ENCODE measurements around the gene CWC25. TPM values are rescaled to one million over a fixed set of nuclear protein-coding genes. Genes with fewer than 3 reads are reported as not detected.

The CWC25 gene
- total RNA-seq, 1 experiment from 2014 or later, result 14.1 TPM

DNA sequence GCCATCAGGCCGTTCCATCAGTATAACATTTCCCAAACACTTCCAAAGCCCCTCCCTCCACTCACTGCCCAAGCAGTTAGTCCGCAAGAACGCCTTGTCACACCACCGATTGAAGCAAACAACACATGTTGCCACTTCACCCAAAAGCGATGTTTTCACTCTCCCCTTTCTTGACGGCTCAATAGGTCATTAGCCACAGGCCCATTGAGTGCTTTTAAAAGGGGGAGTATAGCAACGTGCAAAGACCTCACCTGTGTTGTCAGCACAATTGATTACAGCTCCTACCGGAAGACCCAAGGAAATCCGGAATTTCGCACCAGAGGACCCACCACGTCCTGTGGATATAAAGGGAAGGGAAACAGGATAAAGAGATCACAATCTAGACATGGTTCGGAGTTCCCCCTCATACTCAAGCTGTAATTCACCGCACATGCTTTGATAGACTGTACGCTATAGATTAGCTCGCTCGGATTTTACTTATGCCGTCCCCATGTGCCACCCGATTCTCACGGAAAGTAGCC lies 27.7 kb upstream of the CWC25 start:
- peak overlapping the region; percentile 89 for H3K27ac ChIP-seq (ENCODE audit: low read depth, low read length, poor library complexity, severe bottlenecking)
- no TSS peak for BruUV-seq (replicated peaks)
- intact Hi-C loops (cut with micrococcal nuclease; ENCODE audit: unreplicated experiment), result no loop called here
- H3K9me3 ChIP-seq (ENCODE audit: low read depth, low read length, poor library complexity, severe bottlenecking), result no peaks in the 10 kb centered on the region
- peak overlapping the region; percentile 64 for H3K4me3 ChIP-seq (ENCODE audit: low read depth, low read length, poor library complexity, severe bottlenecking)
- no peak for DNase-seq (ENCODE audit: low spot score)
- H3K27me3 ChIP-seq (replicated peaks; ENCODE audit: insufficient read depth, low read depth, low read length, poor library complexity), result no peaks in the 10 kb centered on the region
- no peaks in the 10 kb centered on the region for H3K4me1 ChIP-seq (ENCODE audit: insufficient read depth, low read length, poor library complexity, severe bottlenecking)
- TF ChIP-seq EZH2 (IDR thresholded peaks at IDR 0.05; ENCODE audit: borderline replicate concordance, low read depth, low read length, poor library complexity, severe bottlenecking), result no peak
- TF ChIP-seq, protein P1, sequence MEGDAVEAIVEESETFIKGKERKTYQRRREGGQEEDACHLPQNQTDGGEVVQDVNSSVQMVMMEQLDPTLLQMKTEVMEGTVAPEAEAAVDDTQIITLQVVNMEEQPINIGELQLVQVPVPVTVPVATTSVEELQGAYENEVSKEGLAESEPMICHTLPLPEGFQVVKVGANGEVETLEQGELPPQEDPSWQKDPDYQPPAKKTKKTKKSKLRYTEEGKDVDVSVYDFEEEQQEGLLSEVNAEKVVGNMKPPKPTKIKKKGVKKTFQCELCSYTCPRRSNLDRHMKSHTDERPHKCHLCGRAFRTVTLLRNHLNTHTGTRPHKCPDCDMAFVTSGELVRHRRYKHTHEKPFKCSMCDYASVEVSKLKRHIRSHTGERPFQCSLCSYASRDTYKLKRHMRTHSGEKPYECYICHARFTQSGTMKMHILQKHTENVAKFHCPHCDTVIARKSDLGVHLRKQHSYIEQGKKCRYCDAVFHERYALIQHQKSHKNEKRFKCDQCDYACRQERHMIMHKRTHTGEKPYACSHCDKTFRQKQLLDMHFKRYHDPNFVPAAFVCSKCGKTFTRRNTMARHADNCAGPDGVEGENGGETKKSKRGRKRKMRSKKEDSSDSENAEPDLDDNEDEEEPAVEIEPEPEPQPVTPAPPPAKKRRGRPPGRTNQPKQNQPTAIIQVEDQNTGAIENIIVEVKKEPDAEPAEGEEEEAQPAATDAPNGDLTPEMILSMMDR (conservative IDR thresholded peaks at IDR 0.05; ENCODE audit: low read depth, low read length), result no peak
- ChIA-PET POLR2A (ENCODE audit: low non-redundant PET) (interaction anchor here (1.3 kb wide), 1 partner anchor 16 kb away, joined by 3 read pairs; the partner anchor contains the start of gene LASP1), CTCF (no interaction called here)
- peaks cover 52% of the 10 kb centered on the region for H3K36me3 ChIP-seq (ENCODE audit: insufficient read depth, low read length, poor library complexity, severe bottlenecking)

DNA sequence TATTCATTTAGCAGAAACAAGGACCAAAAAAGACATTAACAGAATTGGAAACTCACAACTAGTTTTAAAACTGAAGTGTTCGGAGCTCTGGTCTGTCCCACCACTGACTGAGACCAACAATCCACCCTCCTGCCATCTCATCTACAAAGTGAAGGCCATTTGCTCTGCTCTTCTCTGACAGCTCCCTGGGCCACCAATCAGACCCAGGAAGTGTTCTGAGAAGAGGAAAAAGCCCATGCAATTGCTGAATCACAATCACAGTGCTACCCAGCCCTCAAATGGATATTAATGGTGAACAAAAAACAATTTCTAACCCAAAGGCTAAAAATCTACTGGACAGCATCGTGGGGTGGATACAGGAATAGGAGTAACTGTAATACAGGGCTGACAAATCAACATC lies 26.3 kb upstream of the CWC25 start:
- no peaks in the 10 kb centered on the region for H3K27me3 ChIP-seq (replicated peaks; ENCODE audit: insufficient read depth, low read depth, low read length, poor library complexity)
- ChIA-PET CTCF (no interaction called here), POLR2A (ENCODE audit: low non-redundant PET) (no interaction called here)
- TF ChIP-seq, protein P1 (conservative IDR thresholded peaks at IDR 0.05; ENCODE audit: low read depth, low read length), result no peak
- no peak for TF ChIP-seq EZH2 (IDR thresholded peaks at IDR 0.05; ENCODE audit: borderline replicate concordance, low read depth, low read length, poor library complexity, severe bottlenecking)
- peaks cover 57% of the 10 kb centered on the region for H3K36me3 ChIP-seq (ENCODE audit: insufficient read depth, low read length, poor library complexity, severe bottlenecking)
- DNase-seq (ENCODE audit: low spot score), result no peak
- H3K4me1 ChIP-seq (ENCODE audit: insufficient read depth, low read length, poor library complexity, severe bottlenecking), result no peaks in the 10 kb centered on the region
- H3K27ac ChIP-seq (ENCODE audit: low read depth, low read length, poor library complexity, severe bottlenecking), result no peak overlapping the region
- BruUV-seq (replicated peaks), result no TSS peak
- H3K4me3 ChIP-seq (ENCODE audit: low read depth, low read length, poor library complexity, severe bottlenecking), result peak overlapping the region; percentile 64
- no peaks in the 10 kb centered on the region for H3K9me3 ChIP-seq (ENCODE audit: low read depth, low read length, poor library complexity, severe bottlenecking)
- intact Hi-C loops (cut with micrococcal nuclease; ENCODE audit: unreplicated experiment), result no loop called here

DNA sequence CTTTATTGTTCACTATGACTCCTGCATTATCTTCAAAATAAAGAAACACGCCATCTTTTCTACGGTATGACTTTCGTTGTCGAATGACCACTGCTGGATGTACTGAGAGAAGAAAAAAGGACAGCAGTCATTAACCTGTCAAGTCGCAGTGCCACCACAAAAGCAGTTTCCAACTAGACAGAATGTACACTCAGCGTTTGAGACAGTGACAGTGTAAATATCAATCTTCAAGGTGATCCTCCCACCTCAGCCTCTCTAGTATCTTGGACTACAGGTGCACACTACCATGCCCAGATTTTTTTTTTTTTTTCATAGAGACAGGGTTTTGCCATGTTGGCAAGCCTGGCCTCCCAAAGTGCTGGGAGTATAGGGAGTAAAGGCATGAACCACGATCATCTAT lies 25.3 kb upstream of the CWC25 start:
- no peak overlapping the region for H3K4me3 ChIP-seq (ENCODE audit: low read depth, low read length, poor library complexity, severe bottlenecking)

More for the DNA sequence above, 25.3 kb upstream of the CWC25 start:
- ChIA-PET POLR2A (ENCODE audit: low non-redundant PET) (no interaction called here), CTCF (no interaction called here)
- TF ChIP-seq EZH2 (IDR thresholded peaks at IDR 0.05; ENCODE audit: borderline replicate concordance, low read depth, low read length, poor library complexity, severe bottlenecking), result no peak
- TF ChIP-seq, protein P1 (conservative IDR thresholded peaks at IDR 0.05; ENCODE audit: low read depth, low read length), result no peak
- intact Hi-C loops (cut with micrococcal nuclease; ENCODE audit: unreplicated experiment), result no loop called here
- no peaks in the 10 kb centered on the region for H3K9me3 ChIP-seq (ENCODE audit: low read depth, low read length, poor library complexity, severe bottlenecking)
- peaks cover 58% of the 10 kb centered on the region for H3K36me3 ChIP-seq (ENCODE audit: insufficient read depth, low read length, poor library complexity, severe bottlenecking)
- H3K4me1 ChIP-seq (ENCODE audit: insufficient read depth, low read length, poor library complexity, severe bottlenecking), result no peaks in the 10 kb centered on the region
- BruUV-seq (replicated peaks), result no TSS peak
- no peak overlapping the region for H3K27ac ChIP-seq (ENCODE audit: low read depth, low read length, poor library complexity, severe bottlenecking)
- no peaks in the 10 kb centered on the region for H3K27me3 ChIP-seq (replicated peaks; ENCODE audit: insufficient read depth, low read depth, low read length, poor library complexity)
- DNase-seq (ENCODE audit: low spot score), result no peak
